NCI-H1105 treated with DMSO at 0.1 percent for 48 hours (cell line): ENCODE data around the gene PI4K2A.
A peak's percentile ranks its signal among the peaks of the same experiment; 100 is the strongest.
"Not testable (repeated sequence)": the region's sequence is repeated elsewhere in the genome, so short reads cannot be mapped to it uniquely, and the experiment has no call there.

Experiments
- DNase-seq: peaks from one replicate; lab custom pipeline; 2025; lab: John Stamatoyannopoulos, UW

The PI4K2A gene

DNA sequence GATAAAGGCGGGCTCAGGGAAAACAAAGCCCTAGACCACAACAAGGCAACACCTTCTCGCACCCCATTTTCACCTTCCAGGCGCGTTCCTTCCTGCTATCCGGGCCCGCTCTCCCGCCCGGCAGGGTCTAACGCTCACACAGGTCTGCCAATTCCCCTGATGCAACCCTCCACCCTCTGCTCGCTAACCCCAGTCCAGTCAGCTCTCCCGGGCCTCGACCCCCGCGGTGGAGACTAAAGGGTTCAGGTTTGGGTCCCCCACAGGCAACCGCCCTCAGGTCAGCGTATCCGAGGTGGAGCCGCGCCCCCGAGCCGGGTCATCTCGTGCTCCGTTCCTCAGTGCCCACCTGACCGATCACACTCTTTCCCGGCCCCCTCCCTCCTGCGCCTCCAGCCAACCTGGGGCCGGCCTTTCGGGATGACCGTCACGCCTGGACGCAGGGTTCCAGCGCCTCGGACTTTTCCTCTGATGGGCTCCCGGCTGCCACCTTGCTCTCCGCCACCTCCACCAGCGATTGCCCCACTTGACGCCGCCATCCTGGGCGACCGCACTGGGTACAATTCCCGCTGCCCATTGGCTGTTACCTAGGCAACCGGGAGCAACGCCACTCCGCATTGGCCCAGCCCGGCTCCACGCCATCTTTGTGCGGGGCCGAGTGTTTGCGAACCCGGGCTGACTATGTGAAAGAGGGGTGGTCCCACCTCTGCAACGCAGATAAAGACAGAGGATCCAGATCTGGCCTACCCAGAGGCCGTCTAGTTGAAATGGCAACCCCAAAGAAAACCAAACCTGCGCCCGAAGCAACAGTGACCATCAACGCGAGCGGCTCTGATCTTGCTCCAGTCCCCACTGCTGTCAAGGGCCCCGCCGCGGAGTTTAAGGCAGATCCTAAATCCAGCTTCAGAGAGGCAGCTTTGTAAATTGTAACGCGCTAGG is 7.3 kb upstream of the PI4K2A start, which contains the start of gene MORN4:
TSS of gene MORN4 (minus strand) at position 552 of the 936 bp plus-strand sequence. CDS start 13,847 bp downstream, outside the sequence.
- peak; percentile 87 for DNase-seq

- DNase-seq: no peak
These were observed 6.5 kb upstream of the PI4K2A start for GRCh38 chr10:97633921-97634320.

DNA sequence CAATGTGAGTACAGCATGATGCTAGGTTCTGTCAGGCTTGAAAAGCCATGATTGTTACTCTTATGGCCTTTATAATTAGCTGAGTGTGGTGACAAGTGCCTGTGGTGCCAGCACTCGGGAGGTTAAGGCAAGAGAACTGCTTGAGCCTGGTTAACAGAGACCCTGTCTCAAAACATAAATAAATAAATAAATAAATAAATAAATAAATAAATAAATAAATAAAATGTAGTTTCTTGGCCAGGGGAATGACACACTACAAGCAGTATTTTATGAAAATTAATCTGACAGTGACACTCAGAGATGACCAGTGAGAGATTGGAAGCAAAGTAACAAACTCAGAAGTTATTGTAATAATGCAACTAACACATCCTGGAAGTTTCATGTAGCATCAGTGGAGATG is 4.9 kb upstream of the PI4K2A start:
- DNase-seq: no peak

DNA sequence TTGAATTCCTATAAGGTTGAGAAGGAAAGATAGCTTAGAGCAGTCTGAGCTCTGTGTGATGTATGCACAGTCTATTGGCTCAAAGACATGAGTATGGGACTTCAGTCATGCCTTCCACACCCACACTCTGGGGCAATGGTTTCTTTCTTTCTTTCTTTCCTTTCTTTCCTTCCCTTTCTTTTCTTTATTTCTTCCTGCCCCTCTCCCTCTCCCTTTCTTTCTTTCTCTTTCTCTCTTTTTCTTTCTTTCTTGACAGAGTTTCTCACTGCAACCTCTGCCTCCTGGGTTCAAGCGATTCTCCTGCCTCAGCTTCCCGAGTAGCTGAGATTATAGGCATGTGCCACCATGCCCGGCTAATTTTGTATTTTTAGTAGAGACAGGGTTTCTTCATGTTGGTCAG is 1.4 kb upstream of the PI4K2A start:
- DNase-seq: not testable (repeated sequence)

DNA sequence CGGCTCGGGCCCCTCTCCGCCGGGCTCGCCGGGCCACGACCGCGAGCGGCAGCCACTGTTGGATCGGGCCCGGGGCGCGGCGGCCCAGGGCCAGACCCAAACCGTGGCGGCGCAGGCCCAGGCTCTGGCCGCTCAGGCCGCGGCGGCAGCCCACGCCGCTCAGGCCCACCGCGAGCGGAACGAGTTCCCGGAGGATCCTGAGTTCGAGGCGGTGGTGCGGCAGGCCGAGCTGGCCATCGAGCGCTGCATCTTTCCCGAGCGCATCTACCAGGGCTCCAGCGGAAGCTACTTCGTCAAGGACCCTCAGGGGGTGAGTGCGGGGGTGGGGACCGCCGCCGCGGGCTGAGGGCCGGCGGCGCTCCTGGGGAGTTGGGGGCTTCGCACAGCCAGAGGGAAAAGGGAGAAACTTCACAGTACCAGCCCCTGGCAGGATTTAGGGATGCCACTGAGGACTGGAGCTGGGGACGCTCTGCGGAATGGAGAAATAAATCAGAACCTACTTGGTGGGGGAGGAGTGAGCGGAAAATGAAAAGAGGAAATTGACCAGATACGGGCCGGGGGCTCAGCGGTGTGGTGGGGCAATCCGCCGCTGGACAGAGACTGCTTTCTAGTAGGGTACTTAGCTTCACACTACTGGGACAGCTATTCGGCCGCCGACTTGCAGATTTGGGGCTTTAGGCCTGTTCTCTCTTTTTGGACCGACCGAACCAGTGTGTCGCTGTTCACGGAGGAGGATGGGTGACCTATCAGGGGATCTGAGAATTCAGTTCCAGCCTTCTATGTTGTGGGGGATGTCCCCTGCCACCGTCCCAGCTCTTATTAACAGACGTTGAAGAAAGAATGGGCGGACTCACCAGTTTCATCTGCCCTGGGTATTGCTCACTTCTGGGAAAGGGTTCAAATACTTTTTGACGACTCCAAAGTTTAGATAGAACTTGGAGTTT is 669 bp downstream of the PI4K2A start:
- no peak for DNase-seq

- not testable (repeated sequence) for DNase-seq
These were observed 2.1 kb downstream of the PI4K2A start for GRCh38 chr10:97642471-97643159.

- no peak for DNase-seq
These were observed 3.0 kb downstream of the PI4K2A start for GRCh38 chr10:97643441-97643985.

DNA sequence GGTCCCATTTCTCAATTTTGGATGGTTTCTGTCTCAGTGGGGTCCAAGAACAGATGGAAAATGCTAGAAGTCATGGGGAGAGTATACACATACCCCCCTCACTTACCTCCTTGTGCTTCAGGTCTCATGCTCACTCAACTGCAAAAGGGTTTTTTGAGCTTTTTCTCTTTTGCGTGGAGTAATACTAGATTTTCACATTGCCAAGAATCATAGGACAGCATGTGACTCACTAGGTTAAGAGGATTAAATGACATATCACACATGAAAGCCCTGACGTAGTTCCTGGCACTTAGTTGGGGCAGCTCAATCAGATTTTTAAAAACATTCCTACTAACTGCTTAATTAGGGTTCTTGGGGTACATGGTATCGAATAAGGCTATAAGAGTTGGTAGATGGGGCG is 4.5 kb downstream of the PI4K2A start:
- DNase-seq: no peak

- DNase-seq: no peak
These were observed 7.1 kb downstream of the PI4K2A start for GRCh38 chr10:97647556-97647955.

- no peak for DNase-seq
These were observed 8.3 kb downstream of the PI4K2A start for GRCh38 chr10:97648562-97649404.

DNA sequence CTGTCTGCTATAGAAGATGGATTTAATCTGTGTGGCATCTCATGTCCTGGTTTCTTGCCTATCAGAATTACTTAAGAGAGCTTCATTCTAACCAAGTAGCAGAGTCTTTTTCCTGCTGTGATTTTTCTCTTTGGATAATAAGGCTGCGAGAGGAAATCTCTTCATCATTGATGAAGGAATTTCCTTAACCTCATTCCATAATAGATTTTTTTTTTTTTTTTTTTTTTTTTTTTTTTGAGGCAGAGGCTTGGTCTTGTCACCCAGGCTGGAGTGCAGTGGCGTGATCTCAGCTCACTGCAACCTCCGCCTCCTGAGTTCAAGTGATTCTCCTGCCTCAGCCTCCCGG is 8.9 kb downstream of the PI4K2A start:
- not testable (repeated sequence) for DNase-seq

DNA sequence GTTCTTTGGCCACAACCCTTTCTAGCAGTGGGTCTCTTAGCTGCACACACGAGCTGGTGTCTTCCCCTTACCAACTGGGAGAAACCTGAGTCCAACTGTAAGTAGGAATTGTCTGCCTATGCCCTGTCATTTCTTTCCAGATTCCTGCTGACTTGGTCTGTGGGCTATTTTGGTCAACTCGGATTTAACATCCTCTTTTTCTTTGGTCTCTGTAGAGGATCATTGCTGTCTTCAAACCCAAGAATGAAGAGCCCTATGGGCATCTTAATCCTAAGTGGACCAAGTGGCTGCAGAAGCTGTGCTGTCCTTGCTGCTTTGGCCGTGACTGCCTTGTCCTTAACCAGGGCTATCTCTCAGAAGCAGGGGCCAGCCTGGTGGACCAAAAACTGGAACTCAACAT is 10.3 kb downstream of the PI4K2A start:
- no peak for DNase-seq

- no peak for DNase-seq
These were observed 11.3 kb downstream of the PI4K2A start for GRCh38 chr10:97651773-97652172.

DNA sequence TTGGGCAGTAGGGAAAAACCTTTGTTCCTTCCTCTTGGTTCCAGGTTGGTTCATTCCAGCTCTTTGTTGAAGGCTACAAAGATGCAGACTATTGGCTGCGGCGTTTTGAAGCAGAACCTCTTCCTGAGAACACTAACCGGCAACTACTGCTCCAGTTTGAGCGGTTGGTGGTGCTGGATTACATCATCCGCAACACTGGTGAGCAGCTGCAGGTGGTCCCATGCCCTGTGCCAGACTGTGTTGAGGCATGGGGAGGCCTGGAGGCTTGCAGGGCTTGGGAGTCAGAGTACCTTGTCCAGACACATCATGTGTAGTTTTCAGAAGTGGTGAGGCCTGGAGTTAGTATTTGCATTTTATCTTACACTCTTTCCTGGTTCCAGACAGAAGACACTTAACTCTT is 16.3 kb downstream of the PI4K2A start:
- no peak for DNase-seq

GRCh38 chr10:97659589-97659988 is 19.1 kb downstream of the PI4K2A start:
- DNase-seq: no peak

GRCh38 chr10:97664282-97664850 is 23.9 kb downstream of the PI4K2A start:
- no peak for DNase-seq

GRCh38 chr10:97666992-97667391 is 26.5 kb downstream of the PI4K2A start:
- no peak for DNase-seq

DNA sequence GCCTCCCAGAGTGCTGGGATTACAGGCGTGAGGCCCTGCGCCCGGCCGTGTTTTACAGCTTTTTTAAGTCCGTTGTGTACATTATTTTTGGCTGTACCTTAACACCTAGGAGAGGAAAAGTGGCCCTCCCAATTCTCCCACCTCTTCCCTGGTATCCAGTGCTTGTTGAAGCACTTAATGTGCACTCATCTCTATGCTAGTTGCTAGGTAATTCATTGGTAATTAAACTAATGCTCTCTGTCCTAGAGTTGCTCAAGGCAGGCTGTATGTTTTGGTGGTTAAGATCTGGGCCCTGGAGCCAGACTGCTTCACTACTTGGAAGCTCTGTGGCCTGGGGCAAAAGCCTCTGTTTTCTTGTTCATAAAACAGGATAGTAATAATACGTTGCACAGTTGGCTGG is 27.0 kb downstream of the PI4K2A start:
- DNase-seq: no peak

DNA sequence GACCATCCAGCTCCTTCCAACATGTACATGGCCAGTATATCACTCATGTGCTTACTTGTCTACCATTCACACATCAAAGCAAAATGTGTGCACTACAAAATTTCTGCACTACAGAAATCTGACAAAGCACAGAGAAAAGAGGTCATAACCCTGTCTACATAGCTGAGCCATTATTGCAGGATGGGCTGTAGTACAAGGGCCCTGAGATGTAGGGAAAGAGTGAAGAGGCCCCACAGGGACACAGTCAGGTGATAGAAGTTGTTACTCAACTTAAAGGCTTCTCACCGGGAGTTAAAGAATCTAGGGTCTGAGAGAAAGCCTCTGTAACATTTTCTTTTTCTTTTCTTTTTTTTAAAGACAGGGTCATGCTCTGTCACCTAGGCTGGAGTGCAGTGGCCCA is 29.1 kb downstream of the PI4K2A start:
- no peak for DNase-seq

DNA sequence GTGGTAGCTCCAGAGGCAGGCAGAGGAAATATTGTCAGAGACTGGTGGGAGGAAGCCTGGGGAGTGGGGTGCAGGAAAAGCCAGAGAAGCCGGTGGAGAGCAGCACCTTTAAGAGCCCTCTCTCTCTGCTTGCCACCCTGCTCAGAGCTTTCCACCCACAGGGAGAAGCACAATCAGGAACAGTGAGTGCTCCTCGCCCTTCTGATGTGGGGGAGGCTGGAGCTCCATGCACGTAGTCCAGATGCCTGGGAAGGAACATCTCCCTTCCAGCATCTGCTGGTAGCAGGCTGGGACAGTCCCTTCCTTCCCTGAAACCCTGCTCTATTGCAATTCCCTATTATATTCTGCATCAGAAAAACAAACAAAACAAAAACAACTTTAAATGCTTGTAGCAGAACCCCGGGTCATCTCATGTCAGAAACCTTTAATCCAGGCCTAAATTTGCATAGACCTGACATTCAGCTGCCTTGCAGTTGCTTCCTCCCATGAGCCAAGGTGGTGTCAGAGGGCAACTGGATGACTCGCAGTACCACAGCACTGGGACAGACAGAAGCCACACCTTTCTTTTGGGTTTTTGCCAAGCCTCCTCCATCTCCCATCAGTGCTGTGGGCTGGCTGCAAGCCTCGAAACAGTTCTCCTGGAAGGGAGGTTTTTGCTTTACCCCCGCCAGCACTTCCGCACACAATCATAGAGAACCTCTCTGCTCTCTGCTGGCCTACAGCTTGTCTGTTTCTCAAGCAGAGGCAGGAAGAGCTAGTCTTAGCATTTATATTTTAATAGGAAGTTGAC is 33.5 kb downstream of the PI4K2A start:
- DNase-seq: no peak
